Activated T-cell treated with anti-CD3 and anti-CD28 coated beads for 1 hour (primary cell): ENCODE data around the gene LINC01488.

Experiments used
- DNase-seq: peaks from one replicate; pipeline ENCODE4 v3.0.0-alpha.2; 2020; ENCODE audit warnings: low read depth

Gene LINC01488

DNA sequence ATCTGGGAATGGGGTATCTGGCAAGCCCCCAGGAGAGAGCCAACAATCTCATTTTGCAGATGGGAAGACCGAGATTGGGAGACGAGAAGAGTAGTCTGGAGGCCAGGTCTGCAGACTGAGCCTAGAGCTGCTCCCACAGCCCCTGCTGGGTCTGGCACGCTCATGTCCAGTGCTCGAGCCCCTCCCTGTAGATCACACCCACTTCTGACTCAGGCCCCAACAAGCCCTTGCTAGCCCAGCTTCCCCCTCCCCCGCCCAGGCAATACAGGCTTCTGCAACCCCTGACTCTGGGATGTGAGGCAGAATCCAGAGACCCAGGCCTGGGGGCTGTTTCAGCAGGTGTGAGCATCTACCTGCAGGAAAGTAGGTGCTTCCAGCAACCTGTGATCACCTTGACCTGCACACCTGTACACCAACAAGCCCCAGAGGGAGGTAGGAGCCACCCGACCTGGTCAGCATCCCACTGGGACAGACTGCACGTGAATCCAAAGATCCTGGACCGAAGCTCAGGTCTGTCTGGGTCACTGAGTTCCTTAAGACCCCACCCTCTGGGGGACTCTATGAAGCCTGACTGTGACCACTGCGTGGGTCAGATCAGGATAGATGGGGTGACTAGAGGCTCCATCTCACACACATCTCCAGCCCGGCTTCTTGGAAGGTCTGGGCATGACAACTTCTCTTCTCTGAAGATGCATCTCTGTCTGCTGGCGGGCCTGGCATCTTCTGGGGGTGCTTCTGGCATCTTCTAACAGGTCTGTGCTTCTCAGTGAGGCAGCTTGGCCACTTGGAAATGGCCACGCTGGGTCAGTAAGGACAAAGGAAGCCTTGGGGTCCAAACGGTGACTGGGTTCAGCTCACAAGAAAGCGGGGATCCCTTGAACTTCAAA is 29.3 kb downstream of the LINC01488 start:
- DNase-seq: no peak

DNA sequence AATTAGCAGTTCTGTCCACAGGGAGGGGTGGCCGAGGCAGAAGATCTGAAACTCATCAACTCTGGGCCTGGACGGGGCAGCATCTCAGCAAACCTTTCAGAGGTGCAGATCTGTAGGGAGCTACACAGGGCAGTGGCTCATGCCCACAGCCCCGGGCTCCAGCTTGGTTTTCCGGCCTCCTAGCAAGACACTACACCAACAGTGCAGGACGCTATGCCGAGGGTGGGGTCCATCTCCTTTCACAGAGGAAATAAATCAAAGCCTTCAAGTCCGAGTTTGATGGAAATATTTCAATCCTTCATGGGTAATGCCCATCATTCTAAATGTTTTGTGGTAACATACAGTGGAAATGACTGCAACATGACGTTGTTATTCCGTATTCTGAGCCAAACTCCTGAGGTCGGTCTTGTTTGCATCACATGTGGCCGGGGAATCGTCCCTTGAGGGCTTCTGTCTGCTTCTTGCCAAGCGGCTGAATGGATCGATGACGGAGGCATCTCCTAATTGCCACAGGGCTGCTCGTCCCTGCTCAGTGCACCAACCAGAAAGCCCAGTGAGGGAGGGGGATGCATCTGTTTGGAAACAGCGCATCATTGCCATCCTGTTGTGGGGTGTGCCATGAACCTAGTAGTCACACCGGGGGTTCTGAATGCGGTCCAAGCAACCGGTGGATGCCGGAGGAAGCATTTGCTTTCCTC is 30.0 kb downstream of the LINC01488 start:
- no peak for DNase-seq

DNA sequence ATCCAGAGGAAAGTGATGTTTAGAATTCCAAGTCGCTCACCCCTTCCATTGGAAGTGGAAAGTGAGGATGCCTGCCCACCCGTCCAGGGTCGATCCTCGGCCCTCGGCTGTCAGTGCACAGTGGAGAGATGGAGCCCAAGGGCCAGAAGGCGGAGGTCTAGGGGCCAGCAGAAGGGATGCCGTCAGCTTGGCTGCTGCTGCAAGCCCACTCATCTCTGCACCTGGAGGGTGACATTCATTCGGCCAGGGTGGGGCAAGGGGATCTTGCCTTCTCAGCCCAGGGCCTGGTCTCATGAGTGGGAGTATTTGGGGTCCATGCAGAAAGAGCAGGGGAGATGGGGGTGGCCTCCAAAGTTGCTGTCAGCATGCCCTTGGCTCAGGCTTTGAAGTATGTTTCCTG is 30.7 kb downstream of the LINC01488 start:
- DNase-seq: no peak

DNA sequence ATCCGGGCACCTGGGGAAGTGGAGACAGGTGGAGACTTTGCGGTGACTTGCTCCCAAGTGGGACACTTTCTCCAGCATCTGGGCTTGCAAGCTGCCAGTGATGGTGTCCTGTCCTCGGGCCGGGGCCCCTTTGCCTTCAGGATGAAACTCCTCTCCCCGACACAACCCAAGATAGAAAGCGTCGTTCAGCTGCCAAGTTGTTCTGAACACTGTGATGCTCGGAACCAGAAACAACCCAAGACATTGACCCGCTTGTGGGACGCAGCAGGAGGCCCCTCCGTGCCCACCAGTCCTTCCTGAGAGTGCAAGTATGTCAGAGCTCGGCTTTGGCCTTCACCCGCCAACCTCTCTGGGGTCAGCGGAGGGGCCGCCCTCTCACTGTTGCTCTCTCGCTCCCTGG is 31.3 kb downstream of the LINC01488 start:
- no peak for DNase-seq

DNA sequence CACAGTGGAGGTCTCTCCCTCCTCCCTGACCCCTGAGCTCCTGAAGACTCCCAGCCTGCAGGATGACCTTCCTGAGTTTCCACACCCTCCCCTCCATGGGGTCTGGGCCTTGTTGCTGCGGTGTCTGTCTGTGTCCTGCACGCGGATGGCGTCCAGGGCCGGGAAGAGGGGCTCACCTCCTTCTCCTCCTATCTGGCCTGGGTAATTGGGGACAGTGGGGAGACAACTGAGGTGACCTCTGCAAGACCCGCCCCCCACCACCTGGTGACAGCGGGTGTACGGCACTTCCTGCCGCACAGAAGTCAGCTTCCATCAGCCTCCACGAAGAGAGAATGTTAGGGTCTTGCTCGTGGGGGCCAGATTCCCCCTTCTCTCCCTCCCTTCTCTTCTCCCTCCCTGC is 31.7 kb downstream of the LINC01488 start:
- DNase-seq: no peak

DNA sequence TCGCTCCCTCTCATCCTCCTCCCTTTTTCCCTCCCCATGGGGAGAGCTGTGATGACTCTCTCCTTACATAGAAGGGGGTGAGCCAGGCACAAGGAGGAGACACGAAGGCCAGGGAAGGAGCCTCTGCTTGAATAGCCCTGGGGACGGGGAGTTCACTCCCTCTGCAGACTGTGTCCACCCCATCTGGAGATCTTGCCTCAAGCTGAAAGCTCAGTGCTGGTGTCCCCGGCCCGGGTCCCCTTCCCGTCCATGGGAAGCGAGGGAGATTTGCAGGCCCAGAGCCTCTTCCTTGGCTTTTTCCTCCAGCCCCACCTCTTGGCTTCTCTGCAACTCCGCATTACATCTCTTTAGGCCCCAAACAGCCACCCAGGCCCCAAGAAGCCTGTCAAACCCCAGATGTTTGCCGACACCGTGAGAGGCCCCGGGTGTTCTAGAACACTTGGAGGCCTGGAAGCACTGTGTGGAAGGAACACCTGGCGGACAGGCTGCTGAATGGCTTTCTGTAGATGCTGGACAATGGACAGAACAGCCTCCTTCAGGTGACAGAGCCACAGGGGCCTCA is 32.3 kb downstream of the LINC01488 start:
- DNase-seq: no peak

DNA sequence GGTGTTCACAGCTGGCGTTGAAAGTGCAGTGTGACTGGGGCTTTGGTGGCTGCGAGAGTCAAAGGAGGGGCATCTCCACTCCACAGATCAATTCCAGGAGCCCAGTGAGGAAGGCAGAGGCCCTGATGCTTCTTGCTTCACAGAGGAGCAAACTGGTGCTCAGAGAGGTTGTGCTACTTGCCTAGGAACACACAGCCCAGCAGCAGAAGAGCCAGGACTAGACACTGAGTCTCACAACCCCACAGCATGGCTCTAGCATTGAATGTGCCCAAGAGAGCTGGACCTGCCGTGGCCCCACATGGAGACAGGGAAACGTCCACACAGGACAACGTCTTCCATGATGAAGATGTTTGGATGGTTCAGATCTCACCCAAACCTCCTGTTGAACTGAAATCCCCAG is 33.3 kb downstream of the LINC01488 start:
- no peak for DNase-seq

DNA sequence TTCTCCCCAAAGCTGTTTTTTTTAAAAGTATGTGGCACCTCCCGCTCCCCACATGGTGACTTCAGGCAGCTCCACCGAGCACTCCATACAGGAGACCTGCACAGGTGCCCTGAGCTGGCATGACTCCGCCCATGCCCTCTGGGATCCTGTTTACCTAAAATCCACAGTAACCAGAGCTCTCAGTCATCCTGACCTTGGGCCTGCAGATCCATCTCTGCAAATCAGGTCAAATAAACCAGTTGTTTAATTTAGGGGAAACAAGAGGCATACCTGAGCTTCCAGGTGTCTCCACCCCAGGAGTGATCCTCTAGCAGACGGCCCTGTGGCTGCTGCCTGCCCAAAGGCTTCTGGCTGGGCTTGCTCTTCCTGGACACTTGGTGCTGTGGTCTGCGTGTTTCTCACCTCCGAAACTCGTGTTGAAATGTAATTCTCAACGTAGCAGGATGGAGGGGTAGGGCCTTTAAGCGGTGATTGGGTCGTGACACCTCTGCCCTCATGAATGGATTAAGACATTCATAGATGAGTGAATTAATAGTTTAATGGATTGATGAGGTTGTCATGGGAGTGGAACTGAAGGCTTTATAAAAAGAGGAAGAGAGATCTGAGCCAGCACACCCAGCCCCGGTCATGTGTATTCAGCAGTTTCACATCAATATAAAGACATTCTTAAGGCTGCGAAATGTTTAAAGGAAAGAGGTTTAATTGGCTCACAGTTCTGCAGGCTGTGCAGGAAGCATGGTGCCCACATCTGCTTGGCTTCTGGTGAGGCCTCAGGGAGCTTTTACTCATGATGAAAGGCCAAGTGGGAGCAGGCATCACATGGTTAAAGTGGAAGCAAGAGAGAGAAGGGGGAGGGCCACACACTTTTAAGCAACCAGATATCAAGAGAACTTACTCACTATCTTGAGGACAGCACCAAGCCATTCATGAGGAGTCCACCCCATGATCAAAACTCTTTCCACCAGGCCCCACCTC is 34.1 kb downstream of the LINC01488 start:
- DNase-seq: no peak

DNA sequence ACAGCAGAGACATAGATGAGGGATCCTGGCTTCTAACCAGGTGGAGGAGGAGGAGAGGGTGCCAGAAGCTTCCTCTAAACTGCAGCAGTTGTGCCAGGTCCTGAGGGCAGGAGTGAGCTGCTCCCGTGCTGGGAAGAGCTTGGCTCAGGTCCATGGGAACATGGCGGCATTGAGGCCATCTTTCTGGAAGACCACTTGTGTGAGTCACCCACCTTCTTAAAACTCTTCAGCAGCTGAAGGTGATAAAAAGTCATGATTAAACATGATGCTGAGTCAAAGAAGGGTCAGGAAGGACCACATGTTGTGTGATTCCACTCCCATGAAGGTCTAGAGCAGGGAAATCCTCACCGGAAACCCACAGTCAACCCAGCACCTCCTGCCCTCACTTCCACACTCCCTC is 35.1 kb downstream of the LINC01488 start:
- DNase-seq: no peak

DNA sequence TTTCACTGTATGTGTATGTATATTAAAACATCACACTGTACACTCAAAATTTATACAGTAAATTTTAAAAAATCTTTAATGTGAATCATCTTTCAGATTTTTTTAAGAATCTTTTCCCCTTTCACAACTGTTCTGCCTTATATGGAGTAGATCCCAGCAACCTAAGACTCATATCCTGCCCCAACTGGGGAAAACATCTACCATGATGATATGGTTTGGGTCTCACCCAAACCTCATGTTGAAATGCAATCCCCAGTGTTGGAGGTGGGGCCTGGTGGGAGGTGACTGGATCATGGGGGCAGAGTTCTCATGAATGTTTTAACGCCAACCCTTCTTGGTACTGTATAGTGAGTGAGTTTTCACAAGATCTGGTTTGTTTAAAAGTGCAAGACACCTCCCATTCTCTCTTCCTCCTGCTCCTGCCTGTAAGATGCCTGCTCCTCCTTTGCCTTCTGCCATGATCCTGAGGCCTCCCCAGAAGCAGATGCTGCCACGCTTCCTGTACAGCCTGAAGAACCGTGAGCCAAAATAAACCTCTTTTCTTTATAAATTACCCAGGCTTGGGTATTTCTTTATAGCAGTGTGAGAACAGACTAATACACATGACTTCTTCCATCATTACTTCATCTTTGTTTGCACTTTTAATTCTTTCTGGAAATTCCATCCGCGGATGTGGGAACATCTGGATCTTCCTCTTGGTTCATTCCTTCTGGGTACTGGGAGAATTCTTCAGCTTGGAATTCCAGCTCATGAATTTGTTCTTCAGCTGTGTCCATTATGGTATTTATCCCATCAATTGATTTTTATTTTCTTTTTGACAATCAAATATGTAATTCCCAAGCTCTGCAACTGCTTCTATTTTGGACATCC is 36.9 kb downstream of the LINC01488 start:
- DNase-seq: no peak

DNA sequence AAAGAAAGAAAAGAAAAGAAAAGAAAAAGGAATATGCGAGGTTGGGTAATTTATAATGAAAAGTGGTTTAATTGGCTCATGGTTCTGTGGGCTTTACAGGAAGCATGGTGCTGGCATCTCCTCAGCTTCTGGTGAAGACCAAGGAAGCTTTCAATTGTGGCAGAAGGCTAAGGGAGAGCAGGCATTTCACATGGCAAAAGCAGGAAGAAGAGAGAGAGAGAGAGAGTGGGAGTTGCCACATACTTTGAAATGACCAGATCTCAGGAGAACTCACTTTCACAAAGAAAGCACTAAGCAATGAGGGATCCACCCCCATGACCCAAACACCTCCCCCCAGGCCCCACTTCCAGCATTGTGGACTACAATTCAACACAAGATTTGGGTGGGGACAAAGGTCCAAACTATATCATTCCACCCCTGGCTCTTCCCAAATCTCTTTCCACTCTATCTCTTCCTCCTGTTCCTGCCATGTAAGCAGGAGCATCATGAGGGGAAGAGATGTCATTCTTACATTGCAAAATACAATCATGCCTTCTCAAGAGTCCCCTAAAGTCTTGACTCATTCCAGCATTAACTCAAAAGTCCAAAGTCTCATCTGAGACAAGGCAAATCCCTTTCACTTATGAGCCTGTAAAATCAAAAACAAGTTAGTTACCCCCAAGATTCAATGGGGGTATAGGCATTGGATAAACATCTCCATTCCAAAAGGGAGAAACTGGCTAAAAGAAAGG is 38.9 kb downstream of the LINC01488 start:
- DNase-seq: no peak

DNA sequence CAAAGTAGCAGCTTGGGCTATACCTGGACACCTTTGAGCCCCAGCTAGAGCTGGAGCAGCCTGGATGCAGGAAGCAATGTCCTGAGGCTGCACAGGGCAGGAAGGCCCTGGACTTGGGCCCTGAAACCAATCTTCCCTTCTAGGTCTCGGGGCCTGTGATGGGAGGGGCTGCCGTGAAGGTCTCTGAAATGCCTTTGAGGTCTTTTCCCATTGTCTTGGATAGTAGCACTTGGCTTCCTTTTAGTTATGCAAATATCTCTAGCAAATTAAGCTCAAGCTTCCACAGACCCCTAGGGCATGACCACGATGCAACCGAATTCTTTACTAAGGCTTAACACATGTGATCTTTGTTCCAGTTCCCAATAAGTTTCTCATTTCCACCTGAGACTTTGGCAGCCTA is 40.0 kb downstream of the LINC01488 start:
- no peak for DNase-seq

DNA sequence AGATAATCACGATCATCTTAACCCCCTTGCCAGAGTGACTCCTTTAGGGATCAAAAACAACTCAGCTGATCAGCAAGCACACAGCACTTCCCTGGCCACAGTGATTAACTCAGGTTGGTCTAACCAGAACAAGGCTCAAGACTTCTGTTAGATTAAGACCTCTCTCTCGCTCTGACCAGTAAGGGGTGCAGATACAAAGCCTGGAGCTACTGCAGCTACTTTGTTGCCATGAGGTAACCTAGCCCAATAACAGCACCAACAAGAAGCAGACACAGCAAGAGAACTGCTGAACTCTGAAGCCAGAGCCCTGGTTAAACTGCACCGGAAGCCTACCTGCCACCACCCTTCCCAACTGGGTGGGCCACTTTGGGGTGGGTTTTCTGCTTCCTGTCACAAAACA is 42.0 kb downstream of the LINC01488 start:
- DNase-seq: no peak

DNA sequence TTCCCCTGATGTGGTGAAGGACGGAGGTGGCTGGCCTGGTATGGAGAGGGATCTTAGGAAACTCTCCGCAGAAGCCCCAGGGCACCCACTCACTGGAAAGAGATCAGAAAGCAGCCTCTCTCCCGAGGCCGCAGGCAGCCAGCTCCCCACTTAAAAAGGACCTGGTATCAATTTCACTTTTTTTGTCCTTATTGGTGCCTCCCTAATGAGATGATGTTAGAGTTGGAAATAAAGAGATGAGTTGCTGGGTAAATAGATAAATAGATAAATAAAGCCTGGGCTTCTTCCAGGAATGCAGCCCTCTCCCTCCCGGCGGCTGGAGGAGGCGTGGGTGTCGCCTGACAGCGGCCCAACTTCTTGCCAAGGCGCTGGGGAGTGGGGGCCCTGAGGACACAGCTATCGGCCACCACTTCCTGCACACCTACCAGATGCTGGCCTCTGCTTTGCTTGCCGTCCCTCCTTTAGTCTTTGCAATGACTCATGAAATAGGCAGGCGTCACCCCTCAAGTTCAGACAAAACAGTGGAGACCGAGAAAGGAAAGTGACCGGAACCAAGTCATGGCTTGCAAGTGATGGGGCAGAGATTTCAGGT is 42.9 kb downstream of the LINC01488 start:
- DNase-seq: no peak

DNA sequence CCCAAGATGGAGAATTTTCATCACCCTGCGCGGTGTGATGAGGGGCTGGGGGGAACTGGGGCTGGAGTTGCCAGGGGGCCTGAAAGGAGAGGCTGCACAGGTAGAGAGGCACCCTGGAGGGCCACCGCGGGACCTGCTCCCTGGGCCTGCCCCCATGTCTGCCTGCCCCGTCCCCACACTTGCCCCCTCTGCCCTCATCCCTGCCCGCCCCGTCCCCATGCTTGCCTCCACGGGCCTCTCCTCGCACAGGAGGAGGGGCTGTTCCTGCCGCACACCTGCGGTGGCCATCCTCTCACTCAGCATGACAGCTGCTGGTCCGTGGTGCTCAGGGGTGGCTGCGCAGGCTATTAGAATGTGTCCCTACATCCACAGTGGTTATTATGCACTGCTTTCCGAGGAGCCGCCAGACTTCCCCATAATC is 43.5 kb downstream of the LINC01488 start:
- no peak for DNase-seq

DNA sequence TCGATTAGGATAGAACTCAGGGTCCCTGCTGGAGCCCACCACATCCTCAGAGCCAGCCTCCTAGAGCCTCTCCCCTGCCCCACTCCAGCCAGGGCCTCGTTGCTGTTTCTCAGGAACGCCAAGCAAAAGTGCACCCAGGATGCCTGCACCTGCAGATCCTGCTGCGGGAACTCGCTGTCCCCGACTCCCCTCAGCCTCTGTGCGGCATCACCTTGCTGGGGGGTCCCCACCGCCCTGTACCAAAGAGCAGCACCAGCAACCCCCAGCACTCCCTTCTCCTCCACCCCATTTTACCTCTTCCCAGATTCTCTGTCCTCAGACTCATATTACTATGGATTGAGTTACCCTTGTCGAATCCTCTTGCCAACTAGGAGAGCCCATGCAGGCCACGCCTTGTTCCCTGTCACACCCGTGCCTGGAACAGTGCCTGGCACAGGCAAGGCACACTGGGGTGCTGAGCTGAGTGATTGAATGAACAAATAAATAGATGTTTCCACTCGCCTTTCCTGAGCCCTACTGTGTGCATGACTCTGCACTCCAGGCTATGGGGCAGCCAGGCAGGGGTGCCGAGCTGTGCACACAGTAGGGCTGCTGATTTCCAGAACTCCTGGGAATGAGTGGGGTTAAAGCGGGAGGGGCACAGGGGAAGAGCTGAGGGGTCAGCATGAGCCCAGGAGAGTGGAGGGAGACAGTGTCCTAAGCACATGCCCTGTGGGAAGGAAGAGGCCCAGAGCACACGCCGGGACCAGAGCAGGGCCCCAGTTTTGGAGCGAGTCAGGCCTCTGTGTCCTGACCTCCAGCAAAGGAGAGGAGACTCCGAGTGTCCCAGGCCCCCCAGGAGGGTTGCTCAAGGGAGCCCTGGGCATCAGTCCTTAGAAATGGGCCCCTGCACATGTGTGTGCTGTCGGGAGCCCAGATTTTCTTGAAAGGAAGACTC is 44.3 kb downstream of the LINC01488 start:
- DNase-seq: no peak

DNA sequence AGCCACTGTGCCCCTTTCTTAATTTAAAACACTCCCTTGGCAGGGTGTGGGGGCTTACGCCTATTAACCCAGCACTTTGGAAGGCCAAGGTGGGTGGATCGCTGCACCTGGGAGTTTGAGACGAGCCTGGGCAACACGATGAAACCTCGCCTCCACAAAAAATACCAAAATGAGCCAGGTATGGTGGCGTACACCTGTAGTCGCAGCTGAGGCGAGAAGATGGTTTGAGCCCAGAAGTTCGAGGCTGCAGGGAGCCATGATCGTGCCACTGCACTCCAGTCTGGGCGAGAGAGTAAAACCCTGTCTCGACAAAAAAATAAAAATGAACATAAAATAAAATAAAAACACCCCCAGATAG is 45.0 kb downstream of the LINC01488 start:
- DNase-seq: no peak

DNA sequence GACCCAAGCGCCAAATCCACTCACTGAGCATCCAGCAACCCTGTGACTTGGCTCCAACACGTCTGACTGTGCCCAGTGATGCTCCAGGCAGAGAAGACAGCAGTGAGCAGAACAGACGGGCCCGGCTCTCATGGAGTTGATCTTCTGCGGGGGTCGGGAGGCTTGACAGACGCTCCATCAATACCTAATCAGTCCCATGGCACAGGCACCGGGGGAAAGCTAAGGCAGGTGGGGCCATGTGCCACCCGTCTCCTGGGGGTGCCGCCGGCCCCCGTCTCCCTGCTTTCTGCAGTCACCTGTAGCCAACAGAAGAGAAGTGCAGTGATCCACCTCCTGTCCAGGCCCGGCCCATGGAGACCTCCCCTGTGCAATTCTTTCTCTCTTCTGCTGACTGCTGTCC is 47.5 kb downstream of the LINC01488 start:
- DNase-seq: no peak
